GM18526 (cell line): ENCODE data around the gene TMEM163.

Experiments used
- POLR2A ChIP-seq: IDR thresholded peaks from 3 replicates; pipeline ENCODE4 v1.6.1; 2011; ENCODE audit not compliant: insufficient read length; ENCODE audit errors: extremely low read depth

The TMEM163 gene

DNA sequence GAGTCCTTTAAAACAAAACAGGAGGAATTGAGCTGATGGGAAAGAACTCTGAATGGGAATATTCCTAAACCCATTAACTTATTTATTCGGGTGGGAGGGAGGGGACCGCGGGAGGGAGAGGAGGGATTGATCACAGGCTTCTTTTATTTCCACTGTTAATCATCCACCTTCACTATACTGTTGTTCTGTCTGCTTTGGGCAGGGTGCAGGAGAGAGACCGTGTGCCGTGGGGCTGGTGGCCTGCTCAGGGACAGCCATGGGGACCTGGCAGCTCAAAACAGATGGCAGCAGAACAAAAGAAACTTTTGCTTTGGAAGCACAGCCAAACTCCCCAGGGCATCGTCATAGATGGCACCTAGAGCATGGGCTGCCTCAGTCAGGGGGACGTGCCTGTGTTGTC, 269.6 kb downstream of the TMEM163 start:
- TF ChIP-seq POLR2A = no peak

DNA sequence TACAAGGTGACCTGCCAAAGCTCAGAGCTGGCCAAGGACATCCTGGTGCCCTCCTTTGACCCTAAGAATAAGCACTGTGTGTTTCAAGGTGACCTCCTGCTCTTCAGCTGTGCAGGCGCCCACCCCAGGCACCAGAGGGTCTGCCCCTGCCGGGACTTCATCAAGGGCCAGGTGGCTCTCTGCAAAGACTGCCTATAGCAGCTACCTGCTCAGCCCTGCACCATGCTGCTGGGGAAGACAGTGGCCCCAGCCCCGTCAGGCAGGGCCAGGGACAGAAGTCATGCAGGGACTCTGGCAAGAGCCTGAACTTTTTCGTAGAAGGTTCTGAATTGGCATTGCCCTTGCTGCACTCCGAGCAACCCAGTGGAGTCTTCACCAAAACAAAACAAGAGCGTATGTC, 270.1 kb downstream of the TMEM163 start:
- TF ChIP-seq POLR2A = no peak

DNA sequence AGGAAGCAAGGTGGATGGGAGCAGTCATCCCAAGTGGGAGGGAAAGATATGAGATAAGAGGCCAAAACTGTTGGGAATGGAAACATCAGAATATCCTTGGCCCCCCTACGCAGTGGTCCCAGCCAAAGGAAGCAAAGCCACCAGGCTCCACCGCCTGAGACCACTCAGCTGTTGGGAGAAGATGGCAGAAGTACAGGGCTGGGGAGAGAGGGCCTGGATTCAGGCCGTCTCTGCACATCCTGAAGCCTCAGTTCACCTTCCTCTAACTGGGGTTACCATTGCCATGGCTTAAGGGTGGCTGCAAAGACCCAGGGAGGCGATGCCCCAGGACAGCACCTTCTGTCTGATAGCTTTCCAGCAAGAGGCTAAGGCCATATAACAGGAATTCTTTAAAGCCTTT, 271.1 kb downstream of the TMEM163 start:
- no peak for TF ChIP-seq POLR2A

DNA sequence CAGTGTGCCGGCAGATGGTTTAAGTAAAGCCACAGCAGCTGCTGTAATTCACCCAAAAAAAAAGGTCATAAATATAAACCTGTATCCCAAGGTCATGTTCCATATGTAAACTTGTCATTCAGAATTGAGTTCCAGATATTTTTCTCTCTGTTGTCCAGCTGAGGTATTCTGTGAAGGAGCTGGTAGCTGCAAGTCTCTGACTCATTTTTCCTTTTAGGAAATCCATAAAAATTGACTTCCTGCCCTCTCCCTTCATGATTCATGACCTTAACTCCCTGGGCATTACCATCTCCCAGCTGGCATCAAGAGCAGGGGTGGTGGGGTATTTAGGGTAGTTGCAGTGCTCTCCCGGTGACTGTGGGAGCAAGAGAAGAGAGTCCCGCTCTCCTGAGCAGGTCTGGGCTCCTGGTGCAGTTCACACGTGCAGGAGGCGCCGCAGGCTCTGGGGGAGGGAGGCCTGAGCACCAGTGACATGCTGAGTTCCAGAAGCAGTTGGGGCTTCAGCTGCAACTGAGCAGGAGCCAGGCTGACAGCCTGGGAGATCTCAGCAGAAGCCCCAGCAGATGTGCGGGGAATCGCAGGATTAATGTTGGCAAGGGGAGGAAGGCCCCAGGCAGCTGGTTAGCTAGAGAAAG, 272.3 kb downstream of the TMEM163 start:
- no peak for TF ChIP-seq POLR2A

DNA sequence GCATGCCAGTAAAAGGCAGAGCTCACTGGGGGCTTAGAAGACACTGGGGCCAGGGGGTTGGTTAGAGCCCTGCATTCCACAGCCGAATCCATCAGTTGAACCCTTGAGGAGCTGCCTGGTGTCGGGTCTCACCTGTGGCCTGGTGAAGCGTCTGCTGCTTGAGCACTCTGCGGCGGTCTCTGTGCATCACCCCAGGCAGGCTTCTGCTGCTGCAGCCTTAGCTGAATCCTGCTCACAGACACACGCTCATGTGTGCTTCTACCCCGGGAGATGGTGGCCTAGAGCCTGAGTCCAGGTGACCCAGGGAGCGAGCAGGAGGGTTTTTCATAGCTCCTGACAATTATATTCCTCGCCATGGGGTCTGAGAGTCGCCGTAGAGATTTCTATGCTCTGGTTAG, 272.8 kb downstream of the TMEM163 start:
- no peak for TF ChIP-seq POLR2A

DNA sequence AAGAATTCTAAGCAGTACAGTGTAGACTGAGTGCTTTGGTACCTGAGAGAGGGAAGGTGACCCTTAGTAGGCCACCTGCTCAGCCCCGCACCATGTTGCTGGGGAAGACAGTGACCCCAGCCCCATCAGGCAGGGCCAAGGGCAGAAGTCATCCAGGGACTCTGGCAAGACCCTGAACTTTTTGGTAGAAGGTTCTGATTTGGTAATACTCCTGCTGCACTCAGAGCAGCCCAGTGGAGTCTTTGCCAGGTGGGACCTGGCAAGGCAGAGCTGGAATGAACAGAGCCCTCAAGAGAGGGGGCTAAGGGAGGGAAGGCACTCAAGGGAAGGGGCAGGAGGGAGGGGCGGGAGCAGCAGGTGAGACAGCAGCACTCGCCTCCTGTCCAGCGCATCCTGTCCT, 273.7 kb downstream of the TMEM163 start:
- TF ChIP-seq POLR2A = no peak

DNA sequence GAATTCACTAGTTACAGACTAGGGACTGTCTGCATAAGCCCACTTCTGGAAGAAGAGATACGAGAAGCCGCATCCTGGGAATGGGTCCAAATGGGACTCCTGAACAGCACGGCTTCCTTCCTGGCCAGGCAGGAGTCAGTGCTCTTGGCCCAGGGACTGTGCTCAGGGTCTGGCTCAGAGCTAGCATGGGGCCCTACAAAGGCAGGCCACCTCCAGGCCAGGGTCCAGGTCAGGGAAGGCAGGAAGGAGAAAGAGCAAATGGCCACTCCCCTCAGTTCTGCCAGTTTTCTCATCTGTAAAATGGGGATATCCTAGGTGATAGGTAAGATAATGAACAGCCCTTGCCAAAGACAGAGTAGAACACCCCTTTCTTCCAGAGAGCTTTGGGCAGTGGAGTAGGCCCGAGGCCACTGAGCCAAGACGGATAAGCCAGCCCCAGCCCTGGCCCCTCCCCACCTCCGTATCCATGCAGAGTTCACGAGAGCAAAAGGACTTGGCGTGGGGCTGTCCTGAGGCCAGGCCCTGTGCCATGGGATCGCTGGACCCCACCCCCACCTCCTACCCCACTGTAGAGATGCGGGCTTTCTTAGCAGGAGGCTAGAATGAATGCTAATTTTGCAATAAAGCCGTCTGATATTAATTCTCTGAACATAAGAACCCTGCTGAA, 274.9 kb downstream of the TMEM163 start:
- no peak for TF ChIP-seq POLR2A

DNA sequence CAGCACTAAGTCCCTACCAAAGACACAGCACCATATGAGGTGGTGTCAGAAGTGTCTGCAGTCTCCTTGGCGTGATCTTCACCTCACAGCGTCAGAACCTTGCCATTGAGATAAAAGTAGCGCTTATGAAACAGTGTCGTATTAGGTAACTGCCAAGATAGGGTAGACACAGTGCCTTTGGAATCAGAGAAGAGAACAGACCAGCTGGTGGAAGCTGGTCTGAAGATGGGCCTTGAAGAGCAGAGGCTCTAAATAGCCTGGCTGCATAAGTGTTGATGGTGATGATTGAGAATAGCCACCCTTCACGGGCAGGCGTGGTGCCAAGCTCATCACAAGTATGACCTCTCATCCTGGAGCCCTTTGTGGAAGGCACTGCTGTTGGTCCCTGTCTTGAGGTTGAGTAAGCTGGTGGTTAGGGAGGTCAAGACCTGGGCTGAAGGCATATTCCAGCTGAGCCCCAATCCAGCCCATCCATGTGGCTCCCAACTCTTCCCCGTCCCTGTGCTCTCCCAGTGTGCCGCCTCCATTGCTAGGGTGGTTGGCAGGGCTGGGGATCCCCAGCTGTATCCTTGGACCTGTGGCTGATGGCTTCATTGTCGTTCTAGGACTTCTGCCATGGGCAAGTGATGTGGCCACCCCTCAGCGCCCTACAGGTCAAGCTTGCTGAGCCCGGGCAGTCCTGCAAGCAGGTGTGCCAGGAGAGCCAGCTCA, 277.5 kb downstream of the TMEM163 start:
- no peak for TF ChIP-seq POLR2A

DNA sequence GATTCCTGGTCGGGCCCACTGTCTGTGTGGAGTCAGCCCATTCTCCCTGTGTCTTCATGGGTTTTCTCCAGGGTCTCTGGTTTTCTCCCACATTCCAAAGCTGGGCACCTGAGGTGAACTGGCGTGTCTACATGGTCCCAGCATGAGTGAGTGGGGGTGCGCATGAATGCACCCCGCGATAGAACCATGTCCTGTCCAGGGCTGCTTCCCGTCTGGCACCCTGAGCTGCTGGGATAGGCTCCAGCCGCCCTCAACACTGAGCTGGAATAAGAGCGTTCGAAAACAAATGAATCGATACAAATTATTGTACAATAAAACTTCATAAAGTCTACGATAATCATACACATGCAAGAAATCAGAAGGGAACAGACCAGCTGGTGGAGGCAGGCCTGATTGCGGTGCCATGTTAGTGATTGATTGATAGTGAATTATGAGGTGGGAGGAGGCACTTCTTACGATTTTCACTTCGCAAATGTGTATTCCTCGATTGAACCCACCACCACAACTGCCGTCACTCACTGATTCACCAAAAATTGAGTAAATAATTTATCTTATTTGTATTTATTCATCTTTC, 278.4 kb downstream of the TMEM163 start:
- TF ChIP-seq POLR2A = no peak

DNA sequence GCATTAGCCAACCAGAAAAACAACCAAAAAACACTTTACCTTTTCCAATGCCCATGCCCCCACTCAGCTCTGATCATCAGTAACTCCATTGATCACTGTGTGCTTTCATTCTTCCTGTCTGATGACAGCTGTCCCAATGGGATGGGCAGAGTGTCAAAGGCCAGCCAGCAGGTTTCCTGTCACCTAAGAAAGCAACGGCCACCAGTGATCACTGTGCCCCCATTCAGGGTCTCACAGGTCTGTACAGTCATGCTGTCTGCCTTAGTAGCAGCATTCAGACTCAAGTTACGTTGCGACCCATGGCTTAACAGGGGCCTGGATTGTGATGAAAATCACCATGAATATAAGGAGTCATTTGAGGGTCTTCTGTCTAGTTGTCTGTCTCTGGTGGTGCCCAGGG, 280.4 kb downstream of the TMEM163 start:
- no peak for TF ChIP-seq POLR2A

DNA sequence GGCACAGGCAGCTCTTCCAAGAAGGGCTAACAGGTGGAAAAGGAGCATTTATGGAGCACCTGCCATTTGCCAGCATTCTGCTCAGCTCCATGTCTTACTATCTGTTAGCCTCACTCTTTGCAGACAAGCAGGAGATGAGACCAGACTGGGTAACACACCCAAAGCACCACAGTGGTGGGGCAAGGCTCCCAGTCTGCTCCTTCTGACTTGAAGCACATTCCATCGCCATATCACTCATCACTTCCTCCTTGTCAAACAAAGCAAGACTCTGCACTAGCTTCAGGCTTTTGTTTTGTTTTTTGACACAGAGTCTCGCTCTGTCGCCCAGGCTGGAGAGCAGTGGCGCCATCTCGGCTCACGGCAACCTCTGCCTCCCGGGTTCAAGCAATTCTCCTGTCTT, 282.1 kb downstream of the TMEM163 start:
- no peak for TF ChIP-seq POLR2A

DNA sequence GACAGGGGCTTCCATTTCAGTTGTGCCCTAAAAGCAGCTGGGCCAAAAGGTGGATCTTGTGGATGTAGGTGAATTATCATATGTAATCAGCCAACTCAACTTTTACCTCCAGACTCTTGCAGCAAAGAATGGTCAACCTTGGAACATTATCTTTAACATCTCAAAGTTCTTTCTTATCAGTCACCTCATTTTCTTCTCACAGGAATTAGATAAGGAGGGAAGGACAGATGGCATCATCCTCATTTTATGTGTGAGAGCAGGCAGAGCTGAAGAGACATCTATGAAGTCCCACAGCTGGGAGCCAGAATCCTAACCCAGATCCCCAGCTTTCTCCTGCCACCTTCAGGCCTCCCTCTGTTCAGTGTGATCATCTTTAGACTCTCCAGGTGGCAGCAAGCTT, 282.9 kb downstream of the TMEM163 start:
- TF ChIP-seq POLR2A = no peak

DNA sequence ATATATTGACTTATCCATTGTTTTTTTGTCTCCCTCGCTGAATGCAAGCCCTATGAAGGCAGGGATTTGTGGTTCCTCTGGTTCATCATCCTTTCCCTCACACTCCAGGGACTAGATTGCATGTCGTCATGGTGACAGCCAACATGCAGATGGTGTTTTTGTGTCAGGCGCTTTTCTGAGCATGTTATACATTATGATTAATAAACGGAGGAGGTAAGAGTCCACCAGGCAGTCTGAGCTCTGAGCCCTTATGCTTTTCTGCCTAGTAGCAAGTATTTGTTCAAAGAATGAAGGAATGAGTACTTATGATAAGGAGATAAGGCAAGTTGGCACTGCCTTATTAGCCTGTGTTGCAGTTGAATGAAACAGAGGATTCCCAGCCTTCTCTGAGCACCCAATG, 283.3 kb downstream of the TMEM163 start:
- no peak for TF ChIP-seq POLR2A

DNA sequence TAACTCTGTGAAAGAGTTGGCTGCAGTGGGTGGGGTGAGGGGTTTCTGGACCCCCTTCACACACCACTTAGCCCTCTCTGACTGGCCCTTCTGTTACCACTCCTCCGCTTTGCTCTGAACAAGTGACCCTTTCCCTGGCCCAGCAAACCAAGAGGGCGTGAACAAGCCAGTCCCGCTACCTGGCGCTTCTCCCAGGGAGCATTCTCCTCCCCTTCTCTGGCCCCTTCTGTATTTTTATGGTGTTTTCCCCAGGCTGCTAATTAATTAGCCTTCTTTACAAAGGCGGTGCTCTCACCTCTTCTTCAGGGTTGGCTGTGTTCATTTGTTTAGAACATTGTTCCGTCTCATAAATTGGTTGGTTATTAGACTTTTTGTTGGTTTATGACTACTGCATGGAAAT, 284.8 kb downstream of the TMEM163 start:
- TF ChIP-seq POLR2A = no peak

DNA sequence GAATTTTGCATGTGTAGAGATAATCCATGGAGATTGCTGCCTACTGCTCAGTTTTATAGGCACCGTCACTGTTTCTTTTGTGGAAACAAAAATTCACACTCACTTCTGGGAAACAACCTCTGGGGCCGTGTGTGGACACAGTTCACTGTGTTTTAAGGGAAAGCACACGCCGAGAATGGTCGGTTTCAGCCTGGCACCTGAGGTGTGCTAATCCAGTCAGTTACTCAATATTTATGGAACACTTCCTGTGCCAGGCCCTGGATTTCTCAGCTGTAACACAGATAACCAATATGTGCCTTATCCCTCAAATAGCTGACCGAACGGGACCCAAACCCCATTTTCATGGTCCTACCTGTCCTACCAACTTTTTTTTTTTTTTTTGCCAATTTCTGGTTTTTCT, 285.3 kb downstream of the TMEM163 start:
- no peak for TF ChIP-seq POLR2A

DNA sequence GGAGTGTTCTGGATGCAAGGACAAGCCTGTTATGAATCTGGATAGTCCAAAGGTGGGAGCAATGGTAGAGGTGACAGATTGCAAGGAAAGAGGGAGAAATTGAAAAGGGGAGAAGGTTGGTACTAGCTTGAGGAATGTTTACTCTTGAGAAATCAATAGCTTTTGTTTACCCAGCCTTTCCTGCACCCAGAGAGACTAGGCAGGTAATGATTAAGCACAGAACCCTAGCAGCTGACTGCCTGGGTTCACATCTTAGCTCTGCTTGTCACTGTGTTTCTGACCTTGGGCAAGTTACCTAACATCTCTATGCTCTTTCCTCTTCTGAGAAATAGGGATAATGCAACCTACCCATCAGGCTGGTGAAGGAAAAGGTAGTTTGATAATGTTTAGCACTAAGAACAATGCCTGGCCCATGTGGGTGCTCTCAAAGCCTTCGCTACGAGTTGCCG, 286.3 kb downstream of the TMEM163 start:
- no peak for TF ChIP-seq POLR2A
